ENCODE measurements around the gene CMSS1.

The CMSS1 gene

DNA sequence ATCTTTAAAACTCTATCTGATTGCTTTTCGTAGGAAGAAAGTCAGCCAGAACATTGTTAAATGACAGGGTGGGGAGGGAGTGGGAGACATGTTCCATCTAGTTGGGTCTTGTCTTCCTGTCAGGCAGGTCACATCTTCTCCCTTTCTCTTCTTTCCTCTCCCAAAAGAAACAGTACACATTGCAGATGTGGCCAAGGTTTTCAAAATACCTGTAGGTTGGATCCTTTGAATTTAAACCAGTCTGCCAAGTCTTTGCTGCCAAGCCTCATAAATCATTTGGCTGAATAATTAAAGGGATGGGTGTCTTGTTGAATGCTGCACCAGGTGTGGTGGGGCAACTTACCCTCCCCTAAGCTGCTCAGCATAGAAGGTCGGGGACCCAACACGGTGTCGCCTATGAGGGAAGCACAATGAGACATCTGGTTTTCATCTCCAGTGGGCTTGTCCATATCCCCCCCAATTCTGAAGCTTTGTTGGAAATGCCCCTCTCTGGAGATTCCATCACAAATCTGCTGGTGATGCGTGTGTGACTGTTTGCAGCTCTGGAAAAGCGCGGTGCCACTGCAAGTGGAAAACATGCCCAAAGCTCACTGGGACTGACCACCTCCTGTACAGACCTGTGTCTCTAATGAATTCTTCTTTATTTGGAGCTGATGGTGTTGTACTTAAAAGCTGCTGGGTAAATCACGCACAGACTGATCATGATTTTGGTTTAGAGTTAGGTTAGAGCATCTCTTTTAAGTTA, 184.0 kb downstream of the CMSS1 start:
- DNase-seq = no peak

DNA sequence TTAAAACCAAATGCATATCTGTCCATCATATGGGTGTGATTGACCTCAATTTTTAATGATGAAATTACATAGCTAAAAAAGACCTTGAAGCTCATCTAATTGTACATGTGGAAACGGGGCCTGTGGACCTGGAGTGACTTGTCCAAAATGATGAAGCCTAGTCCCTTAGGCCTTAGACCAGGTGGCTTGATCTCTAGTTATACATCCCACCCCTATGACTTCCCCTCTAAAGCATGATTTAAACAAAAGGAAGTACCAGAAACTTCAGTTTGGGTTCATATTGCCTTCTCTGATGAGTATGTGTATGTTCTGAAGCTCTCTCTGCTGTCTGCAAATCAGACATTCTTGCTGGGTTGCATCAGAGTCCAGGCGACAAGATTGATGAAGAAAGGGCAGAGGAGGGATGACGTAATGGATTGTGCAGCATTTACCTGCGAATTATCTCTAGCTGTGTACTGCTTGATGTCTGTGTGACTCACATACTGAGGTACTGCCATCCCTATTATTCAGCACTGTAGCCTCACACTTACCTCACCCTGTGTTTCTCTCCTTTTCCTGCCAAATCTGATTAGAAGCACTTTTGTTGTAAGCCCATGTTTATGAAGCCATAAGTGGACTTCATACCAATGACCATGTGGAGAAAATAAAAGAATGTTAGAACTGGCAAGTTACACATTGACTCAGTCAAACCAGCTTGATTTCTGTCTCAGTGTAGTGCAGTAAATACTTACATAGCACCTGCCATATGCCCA, 185.1 kb downstream of the CMSS1 start:
- DNase-seq = peak; percentile 23

DNA sequence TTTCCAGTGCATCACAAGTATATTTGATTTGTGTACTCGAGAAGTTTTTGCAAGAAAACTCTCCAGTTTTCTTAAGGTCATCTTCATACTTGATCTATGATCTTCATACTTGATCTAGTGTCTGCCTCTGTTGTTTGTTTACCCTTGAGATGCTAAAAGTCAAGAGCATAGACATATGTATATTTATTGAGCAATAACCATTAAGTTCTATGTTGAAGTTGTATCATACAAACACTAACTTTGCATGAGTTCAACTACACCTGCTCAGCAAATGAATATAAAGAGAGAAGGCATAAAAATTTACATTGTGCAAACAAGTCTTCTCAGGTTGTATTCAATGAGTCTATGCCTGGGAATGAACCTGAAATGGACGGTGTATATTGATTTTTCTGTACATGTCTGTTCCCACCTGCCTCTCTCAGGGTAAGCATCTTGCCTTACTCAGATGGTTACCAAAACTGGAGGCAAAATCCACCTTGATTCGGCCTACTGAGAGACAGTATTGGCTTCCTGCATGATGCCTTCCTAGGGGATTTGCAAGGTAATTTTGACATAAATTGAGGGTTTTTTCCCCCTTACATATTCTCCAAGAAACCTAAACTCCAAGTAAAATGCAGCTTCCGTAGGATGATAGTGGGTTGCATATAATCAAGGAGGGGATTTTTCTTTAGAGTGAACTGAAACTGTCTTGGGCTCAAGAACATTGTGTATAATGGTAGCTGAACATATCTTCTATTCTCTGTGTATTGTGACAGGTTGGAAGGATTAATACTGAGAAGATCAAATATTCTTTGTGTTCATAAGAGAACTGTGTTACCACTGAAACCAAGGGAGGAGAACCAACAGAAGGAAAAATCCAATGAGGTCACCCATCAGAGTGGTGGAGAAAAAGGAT, 186.2 kb downstream of the CMSS1 start:
- no peak for DNase-seq

DNA sequence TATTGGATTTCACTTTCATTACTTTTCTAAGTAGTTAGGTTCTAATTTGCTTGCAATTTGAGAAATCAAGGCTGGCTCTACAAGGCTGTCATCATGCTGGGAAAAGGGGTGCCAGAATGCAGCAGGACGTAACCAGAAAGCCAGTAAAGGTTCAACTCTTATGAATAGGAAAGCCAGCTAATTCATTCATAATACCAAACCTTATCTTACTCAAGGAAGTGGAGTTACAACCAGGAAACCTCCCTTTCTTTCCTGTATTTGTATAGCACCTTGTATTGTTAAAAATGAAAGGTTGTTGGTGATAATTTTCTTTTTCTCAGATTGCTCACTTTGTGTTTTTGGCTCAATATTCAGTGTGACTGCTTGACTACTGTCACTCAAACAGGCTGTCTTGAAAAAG, 187.3 kb downstream of the CMSS1 start:
- DNase-seq = no peak

DNA sequence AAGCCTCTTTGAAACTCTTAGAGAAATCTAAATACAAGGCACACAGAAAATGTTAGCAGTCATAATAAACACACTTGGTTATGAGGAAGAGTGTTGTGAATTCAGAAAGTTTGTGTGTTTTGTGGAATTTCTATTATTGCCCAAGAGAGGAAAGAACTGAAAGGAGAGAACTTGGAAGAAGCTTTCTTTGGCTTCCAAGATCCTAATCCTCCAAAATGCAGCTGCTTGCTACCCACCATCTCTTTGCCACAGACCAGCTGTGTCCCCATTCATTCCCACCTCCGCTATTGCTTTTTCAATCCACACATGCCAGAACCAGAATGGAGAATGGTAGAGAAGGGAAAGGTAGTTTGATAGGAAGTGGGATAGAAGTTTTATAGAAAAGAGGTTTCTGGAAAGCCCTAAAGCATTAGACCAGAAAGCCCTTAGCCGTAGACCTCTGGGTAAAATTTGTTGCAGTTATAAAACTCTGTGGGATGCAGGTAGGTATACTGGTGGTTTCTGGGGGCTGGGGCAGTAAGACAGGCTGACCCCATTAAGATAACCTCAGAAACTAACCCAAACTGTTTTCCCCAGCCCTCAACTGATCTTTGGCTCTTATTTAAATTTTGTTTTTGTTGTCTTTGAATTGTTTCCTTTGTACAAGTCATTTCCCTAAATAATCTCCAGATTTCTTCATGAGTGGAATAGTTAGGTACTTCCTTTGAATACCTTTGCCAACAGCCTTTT, 188.2 kb downstream of the CMSS1 start:
- no peak for DNase-seq

DNA sequence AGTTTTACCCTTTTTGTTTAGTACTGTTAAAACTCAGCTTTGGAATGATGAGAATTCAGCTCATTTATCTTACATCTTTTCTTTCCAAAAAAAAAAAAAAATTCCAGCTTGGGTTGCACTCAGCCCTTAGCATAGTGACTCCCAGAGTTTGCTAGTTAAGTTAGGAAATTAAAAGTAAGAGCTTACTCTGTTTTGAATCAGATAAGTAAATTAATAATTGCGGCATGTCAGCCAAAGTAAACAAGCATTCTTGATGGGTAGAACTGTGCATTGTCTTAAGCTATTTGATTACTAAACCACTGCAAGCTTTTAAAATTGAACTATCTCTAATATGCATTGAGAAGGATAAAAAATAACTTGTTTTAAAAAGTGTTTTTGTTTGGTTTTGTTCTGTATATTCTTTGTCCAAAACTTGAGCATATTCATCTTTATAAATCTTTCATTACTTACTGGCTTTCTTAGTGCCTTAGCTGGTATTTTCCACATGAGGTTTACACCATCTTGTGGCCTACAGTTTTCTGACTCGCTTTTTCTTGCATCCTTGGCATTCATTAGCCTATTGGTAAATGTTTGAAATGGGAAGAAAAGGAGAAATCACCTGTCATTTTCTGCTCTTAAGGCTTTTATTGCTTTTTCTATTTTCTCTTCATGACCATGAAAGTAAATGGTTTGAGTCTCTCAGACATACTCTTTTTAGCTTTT, 189.1 kb downstream of the CMSS1 start:
- no peak for DNase-seq

DNA sequence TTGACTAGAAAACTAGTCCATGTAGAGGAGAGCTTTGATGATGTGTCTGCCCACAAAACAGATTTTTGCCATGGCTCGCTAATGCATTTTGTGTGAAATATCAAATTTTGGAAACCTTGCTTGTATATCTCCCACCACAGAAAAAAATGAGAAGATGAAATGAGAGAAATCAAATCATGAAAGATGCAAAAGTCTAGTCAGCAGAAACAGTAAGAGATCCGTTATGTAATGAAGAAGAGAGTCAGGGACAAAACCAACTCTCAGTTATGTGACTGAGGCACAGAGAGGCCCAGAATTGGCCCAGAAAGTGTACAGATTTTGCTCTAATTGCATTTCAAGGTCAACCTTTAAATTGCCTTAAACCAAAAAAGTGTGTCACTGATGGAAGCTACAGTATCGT, 189.7 kb downstream of the CMSS1 start:
- no peak for DNase-seq

DNA sequence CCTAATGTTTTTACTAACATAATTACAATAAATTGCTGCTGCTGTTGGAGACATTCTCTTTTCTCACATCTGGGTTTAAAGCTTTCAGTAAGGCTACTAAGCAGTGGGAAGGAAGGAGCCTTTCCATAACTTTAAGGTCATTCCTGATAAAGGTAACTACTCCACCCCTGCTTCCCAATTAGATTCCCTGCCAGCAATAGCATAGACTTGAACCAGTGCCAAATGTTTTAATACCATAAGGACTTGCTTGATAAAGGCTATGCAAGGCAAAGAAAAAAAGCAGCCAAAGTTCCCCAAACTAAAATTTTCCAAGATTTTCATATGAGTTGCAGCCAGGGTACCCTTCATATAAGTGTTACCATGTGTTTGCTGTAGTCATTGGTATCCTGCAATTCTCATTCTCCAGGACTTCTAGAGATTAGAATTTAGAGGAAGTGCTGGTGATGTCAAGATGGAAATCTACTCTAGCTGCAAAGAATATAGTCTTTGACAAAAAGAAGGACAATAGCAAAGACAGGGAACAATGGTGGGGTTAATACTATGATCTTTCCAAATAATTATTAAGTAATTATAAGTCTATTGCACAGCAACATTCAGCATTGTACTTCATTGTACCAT, 190.5 kb downstream of the CMSS1 start:
- DNase-seq = no peak

DNA sequence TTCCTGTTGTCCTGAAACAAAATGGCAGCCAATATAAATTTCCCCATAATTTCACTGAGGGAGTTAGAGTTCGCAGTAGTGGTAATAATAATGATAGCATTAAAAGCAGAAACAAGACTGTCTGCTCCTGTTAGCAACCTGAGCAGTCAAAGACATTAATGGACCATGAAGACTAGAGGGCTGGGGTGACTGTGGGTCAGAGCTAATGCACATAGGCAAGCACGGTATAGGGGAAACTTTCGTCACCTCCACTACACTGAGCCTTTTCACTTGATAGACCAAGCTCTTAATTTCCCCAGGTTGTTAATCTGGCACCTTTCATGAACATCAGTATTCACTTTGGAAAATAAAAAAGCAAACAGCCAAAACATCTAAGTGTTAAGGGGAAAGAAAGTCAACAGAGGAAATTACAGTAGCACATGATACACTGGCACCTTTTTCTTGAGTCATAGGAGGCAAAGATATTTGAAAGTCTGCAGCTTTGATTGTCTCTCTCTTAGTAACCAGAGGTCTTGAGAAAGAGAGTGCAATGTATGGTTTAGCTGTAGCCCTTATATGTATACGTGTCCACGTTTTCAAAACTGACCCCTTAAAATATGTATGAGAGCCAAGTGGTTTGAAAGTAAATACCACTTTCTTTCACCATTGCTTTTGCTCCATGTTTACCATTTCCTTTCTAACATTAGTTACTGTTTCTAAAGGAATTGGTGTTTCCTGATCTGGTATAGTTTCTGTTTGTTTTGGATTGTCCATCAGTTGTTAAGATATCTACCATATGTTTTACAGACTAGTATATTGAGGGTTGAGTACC, 191.8 kb downstream of the CMSS1 start:
- no peak for DNase-seq

DNA sequence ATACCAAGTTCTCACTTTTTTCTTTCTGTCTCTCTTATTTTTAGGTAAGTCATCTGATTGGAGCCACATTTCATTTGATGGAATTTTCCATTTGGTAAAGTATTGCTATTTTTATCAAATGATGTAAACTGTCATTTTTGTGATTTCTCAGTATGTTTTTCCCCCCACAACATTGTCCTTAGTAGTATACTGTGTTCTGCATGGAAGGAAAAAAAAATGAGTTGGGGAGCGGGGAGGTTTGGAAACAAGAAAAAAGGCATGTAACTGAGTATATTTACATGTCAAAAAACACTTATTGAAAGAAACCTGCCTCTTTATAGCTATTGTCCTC, 192.4 kb downstream of the CMSS1 start:
- no peak for DNase-seq

DNA sequence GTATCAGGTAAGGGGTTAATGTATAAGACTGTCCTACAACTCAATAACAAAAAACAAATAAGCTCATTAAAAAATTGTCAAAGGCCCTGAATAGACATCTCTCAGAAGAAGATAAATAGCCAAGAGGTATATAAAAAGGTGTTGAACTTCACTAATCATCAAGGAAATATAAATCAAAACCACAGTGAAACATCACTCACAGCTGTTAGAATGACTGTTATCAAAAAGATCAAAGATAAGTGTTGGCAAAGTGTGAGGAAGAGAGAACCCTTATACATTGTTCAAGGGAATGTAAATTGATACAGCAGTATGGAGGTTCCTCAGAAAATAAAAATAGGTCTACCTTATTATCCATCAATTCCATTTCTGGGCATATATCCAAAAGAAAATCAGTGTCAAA, 201.1 kb downstream of the CMSS1 start:
- no peak for DNase-seq

DNA sequence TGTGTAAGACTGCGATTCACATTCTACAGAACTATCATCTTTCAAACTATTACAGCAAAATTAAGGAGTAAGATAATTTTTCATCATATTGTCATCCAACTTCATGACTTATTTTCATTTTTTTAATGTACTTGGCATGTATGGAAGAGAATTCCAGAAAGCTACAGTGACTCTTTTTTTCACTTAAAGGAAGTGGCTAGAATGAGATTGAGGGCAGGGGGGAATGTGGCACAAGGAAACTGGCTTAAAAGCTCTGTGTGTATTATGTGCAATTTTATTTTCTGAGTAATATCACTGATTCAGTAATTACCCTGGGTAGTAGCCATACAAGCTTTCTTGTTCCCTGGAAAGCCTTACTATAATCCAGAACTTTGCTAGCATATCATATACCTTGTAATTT, 202.1 kb downstream of the CMSS1 start:
- no peak for DNase-seq

DNA sequence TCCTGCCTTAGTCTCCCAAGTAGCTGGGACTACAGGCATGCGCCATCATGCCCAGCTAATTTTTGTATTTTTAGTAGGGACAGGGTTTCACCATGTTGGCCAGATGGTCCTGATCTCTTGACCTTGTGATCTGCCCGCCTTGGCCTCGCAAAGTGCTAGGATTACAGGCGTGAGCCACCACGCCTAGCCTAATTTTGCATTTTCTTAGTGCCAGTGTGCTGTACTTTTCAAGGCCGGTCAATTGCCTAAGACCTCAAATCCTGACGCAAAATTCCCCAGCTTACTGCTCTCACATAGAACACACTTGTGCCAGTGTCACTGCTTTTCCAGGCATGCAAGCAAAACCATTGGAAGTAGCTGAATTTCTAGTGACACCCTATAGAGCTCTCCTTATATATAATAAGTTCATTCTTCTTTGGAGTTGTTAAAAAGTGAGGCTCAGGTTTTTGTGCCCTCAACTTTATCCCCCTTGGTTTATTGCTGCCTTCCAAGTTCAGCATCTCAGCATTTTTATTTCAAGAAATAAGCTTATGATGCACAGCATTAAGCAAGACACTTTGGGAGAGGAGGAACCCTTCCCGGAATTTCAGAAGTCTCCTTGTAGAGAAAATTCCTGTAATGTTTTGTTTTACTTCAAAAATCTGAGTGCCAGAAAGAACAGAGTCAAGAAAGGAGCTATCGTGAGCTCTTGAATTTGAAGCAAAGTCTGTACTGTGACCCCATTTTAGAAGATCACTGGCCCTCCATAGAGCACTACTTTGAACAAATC, 203.4 kb downstream of the CMSS1 start:
- no peak for DNase-seq

DNA sequence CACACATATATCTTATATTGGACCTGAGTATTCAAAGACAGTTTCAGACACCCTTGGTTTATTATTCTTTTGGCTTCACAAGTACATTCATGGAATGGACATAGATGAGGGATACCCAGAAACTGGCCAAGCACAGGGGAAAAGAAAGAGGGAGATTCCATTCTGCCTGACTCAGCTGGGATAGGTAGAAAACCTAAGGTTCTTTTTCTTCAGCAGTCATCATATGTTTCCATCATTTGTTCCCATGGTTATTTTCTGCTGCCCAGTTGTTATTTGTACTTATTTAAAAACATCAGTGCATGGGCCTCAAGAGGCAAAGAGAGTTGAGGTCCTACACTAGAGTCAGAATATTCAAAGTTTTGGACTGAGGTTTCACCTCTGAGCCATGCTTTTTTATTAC, 204.8 kb downstream of the CMSS1 start:
- no peak for DNase-seq

DNA sequence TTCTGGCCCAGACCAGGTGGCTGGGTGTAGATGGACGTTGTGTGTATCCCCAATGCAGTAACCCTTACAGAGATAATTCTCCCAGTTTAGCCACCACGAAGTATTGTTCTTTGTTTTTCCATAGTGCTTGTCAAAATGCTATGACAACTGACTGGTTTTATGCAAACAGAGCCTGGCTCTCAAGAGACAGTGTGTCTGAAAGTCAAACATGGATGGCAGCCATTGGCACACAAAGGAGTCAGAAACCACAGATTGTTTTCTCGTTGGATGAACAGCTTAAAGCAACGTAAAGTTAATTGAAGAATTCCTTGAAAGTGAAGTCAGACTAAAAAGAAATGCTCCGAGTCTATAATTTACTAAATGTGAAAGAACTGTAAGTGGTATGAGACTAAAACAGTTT, 205.5 kb downstream of the CMSS1 start:
- no peak for DNase-seq

DNA sequence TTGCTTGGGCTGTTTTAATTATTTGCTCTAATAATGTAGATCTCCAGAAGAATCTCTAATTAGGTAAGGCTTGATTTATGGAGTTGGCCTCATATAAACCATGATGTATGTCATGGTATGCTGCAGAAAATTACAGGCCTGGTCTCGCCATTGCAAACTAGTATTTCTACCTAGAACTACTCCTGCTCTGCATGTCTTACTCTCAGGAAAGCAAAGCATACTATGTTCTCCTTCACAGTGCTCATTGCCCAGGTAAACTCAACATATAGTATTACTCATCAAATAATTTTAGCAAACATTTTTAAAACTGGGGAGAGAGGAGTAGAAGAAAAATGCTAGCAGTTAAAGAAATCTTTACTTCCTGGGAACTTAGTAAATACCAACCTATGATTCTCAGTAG, 205.9 kb downstream of the CMSS1 start:
- no peak for DNase-seq

DNA sequence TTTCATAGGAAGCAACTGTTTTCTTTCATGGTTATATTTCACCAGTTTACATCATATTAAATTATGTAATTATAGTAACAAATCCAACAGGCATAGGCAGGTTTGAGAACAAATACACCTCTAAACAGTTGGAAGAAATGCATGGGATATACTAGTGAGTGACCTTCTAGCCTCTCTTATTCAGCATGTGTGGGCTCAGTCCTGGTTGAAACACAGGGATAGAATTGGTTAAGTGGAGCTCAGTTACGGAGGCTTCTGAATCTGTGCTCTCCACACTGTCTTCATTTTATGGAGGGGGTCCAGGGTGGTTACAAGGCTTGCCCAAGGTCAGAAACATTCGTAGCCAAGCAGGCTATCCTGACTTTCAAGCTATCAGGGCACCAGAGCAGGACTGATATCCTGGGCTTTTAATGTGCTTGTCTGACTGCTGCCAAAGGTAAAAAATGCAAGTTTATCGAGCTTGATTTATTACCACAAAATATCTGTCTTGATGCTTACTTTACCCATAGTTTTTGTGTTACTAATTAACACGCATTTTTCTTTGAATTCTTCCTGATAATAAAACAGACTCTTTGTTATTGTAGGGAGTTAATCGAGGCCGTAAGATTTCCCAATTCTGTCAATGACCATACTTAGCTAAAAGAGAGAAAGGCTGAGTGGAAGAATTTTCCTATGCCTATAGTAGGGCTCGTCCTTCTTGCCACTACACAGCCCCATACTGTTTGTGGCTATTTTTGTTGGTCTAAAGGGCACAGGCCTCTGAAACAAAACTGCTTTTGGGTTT, 207.1 kb downstream of the CMSS1 start:
- DNase-seq = no peak

DNA sequence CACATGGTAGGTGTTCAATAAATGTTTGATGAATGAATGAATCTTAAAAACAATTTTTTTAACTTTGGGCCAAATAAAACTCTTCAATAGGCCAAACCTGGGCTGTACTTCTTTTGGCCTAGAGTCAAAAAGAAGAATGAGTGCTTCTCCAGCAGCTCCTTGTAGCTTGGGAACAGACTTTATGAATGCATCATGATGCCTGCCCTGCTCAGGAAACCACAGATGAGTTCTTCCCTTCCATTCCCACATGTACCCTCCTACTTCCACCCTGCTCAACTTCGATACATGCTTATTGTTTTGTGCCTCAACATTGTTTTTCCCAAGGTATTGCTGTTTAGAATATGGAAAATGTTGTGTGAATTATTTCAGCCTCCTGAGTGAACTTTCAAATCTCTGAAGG, 209.7 kb downstream of the CMSS1 start:
- DNase-seq = no peak

DNA sequence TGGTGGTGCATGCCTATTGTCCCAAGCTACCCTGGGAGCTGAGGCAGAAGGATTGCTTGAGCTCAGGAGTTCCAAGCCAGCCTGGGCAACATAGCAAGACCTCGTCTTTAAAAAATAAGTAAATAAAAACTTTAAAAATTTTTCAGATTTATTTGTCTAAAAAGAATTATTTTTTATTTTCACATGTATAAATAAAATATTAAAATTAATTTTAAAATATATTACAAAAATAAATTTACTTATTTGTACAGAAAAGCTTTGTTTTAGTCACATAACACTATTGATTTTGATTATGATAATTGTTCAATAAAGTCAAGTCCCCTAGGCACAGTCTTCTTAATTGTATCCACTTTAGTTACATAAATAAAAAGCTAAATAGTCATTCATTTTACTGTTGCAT, 211.4 kb downstream of the CMSS1 start:
- DNase-seq = no peak
